NCI-H2227 (cell line): ENCODE data around the gene DTNA.

Experiments used
- DNase-seq: peaks from one replicate; lab custom pipeline; 2025; ENCODE audit not compliant: unreplicated experiment; lab: John Stamatoyannopoulos, UW

Gene DTNA

DNA sequence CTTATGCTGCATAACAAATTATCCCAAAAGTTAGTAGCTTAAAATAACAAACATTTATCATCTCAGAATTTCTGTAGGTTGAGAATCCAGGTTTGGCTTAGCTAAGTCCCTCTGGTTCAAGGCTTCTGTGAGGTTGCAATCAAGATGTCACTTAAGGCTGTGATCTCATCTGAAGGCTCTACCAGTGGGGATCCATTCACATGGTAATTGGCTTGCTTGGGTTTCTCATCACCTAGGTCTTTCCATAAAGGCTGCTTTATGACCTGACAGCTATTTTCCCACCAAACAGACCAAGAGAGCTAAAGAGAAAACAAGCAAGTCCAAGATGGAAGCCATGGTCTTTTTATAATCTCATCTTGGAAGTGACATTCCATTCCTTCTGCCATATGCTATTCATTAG lies 137.3 kb downstream of the DTNA start:
- DNase-seq, result no peak

DNA sequence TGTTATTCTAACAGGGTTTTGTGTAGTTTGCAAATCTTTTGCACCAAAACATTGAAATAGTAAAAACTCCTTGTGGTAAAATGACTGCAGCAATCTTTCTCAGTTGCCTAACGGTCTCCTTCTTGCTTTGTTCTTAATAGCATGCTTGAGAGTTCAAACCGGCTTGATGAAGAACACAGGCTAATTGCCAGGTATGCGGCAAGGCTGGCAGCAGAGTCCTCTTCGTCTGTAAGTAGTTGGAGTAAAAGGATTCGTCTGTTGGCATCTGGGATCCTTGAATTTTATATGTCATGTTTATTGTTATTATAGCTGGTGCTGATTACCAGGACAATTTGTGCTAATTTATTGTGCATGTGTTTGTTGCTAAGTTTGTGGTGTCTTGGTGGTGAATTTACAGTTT lies 138.1 kb downstream of the DTNA start:
- DNase-seq, result no peak

DNA sequence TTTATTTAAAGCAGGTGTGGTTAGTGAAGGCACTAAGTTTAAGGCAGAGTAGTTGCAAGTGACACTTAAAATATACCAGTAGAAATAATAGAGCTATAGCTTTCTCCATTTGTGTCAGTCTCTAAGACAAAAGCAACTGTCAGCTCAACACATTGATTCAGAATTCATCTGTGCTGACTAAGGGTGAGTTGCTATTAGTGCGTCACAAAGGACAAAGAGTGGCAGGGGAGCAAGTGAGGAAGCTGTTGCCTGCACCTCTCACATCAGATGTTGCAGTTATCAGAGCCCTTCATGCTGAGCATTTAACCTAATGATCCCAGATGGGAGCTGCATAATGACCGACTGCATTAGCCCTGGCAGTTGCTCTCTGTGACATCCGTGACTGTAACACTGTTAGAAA lies 138.6 kb downstream of the DTNA start:
- peak; percentile 56 for DNase-seq

DNA sequence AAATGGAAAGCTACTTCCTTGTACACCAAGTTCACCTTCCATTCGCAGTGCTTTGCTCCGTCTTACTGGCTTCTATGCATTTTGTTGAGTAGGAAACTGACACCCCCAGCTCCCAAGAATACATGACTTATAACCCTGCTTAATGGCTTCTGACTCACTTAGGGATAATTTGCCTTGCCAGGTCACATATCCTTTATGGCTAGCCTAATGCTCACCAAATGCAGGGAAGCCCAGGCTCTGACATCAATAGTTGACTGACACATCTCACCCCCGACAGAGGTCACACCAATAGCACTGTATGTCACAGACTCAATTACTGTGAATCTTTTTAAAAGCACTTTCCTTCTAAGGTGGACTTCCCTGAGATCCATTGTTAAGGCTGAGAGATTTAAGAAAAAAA lies 147.2 kb downstream of the DTNA start:
- no peak for DNase-seq

DNA sequence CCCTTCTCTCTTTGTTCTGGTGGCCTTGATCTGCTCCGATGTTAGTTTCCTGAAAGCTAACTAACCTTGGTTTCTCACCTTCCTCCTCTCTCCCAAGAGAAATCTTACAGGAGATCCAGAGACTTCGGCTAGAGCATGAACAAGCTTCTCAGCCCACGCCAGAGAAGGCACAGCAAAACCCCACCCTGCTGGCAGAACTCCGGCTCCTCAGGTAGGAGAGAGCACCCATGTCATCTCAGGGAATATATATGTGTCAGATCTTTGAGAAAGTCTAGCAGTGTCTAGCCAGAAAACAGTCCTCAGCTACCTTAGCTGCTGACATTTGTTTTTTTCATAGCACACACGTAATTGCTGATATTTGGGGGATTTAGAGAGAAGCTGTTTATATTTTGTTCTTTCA lies 148.1 kb downstream of the DTNA start:
- DNase-seq, result no peak

DNA sequence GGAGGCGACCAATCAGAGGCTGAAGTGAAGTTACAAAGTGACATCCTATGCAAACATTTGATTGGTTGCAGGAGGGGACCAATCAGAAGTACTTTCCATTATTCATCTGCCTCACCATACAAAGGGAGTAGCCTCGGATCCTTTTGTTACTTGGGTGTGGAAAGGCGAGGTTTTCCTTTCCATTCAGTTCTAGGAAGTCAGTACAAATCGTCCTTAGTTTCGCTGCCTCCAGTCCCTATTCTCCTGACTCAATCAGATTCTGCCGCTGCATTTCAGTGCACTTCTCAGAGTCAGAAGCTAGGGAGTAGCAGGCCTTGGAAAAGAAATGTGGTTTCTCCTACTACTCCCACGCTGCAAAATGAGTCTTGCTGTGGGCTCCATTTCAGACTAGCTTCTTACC lies 149.4 kb downstream of the DTNA start:
- DNase-seq, result no peak

DNA sequence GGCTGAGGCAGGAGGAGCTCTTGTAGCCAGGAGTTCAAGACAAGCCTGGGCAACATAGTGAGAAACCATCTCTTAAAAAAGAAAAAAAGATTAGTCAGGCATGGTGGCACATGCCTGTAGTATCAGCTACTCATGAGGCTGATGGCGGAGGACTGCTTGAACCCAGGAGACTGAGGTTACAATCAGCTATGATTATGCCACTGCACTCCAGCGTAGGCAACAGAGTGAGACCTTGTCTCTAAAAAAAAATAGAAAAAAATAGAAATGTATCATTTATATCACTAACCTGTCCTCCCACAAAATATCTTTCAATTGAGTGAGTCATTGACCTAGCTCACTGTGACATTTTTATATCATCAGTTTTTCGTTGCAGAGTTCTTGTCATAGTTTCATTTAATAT lies 152.5 kb downstream of the DTNA start:
- no peak for DNase-seq

DNA sequence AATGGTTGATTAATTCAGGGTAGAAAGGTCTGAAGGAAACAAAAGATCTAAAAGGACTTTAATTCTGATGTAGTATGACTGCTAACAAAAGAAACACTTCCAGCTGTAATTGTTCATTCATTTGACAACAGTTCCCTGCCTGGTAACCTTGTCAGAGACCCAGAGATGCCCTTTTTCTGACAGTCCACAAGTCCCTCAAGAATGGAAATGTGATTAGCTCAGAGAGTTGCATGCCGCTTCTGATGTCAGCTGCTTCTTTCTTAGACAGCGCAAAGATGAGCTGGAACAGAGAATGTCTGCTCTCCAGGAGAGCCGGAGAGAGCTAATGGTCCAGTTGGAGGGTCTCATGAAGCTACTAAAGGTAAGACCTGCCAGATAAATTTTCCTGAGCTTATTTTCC lies 153.6 kb downstream of the DTNA start:
- DNase-seq, result no peak

DNA sequence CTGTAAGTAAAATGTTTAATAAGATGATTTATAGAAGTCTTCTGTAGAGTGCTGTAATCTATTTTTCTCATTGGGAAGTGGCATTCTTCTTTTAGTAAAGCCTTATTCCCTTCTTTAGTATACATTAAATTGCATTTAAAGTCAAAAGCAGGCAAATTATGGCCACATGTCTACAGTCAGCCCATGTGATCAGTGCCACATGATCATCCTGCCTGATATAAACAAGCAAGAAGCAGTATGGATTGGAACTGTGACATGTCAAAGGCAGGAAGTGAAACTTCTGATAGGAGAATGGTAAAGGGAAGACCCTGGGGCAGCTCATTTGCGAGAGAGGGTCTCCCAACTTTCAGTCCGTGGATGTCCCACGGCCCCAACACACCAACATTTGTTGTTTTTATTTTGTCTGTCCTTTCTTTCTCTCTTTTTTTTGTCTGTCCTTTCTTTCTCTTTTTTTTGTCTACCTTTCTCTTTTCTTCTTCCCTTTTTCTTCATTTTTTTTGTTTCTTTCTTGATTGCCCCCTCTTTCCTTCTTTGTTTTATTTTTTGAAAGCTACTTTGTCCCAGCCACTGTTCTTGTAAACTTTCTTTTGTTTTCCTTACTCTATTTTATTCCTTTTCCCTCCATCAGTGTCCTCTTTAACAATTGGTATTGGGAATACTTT lies 154.9 kb downstream of the DTNA start:
- DNase-seq, result no peak

DNA sequence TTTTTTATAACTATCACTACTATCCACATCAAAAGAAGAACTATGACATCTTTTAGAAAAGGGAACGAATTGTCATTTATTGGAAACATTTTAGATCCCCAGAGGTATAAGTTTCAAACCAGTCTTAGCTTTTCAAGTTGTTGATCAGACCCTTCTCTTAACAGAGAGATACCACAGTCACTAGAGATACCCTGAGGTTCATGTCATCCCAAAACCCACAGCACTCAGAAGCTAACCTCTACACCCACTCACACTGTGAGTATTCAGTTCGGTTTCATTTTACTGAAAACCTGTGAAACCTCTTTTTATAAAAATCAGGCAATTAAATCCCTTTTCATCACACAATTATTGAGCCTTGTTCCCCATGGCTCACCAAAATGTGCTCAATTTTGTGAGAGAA lies 156.2 kb downstream of the DTNA start:
- DNase-seq, result no peak

DNA sequence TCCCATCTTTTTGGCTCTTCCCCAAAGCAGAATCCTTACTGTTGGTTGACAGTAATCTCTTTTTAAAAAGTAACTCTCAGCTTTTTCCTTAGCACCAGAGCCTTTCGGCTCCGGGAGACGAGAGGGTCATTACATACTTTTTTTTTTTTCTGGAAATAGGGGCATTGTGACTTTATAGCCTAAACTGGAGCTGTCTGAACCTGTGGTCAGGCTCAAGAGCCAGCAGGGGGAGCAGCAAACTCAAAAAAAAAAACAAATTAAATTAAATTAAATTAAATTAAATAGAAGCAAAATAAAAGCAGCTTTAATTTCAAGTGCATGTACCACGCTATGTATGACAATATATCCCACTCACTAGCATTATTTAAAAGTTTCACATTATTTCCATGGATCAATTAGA lies 156.6 kb downstream of the DTNA start:
- DNase-seq, result no peak

DNA sequence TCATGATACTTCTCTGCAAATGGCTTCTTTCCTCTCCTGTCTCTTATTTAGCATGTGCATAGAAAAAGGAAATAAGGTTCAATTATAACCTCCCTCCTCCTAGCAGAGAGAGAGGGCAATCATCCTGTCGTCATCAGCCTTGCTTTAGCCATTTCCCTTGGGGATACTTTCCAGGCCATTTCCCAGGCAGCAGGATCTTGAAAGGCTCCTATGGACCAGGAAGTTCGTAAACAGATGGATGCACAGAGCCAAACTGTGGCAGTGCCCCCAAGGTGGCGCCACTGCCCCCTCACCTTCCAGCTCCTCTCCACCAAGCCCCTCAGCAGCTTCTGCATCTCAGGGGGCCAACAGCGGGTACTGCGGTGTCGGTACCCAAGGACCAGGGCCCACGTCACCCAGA lies 157.4 kb downstream of the DTNA start:
- peak; percentile 22 for DNase-seq

DNA sequence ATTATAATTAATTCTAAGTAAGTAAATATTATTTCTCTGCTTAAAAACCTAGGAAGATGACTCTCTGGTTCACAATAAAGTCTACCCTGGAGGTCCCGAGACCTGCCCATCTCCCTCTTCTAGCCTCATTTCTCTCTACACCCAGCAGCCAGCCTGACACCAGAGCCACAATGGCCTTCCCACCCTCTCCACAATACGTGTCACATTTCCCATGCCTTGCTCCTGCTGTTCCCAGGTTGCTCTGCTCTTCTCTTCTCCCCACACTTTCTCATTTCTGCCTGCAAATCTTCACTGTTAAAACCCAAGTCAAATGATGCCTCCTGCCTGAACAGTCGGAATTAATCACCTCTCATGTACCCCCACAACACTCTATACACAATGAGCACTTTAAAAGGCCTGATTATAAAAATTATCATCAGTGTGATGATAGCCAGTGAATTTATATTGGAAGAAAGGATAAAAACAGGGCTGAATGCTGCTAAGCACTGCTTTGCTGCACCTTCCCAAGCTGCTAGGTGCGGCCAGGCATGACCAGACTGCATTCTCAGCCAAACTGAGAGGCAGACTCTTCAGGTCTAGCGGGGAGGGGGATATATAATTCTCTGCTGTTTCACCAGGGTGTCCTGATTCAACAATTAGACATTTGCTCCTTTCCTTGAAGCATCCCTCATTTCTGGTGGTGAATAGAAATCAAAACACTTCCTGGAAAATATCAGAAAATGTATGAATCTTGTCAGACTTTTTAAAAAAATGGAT lies 160.6 kb downstream of the DTNA start:
- DNase-seq, result peak; percentile 31

DNA sequence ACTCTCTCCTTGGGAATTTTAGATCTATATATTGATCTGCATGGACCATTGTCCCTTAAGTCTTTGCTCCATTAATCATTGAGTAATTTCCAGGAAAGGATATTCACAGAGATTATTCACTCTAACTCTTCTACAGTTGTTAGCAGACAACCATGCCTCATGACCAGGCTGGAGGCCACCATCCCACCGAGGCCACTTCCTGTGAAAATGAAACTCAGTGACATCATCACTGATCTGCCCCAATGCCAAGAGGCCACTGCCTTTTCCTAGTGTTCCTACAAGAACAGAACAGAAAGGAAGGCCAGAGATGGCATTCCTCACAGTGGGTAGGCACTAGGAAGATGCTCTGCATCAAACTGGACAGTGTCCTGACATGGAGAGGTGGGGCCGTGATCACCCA lies 161.3 kb downstream of the DTNA start:
- no peak for DNase-seq

DNA sequence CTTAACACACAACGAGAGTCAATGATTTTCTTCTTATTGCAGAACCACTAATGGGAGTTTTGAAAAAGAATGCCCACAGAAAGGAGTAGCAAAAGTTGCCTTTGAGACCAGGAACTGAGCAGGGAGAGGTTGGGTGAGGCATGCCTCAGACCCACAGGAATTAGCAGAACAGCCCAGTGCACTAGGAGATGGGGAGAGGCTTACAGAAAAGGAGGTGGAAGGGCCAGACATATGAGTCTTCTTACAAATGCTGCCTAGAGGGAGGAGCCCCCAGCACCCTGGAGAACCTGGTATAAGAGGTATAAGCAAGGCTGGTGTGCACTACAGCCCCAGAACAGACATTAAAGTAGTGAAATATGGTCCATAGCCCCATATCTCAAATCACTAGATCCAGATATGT lies 162.0 kb downstream of the DTNA start:
- no peak for DNase-seq

DNA sequence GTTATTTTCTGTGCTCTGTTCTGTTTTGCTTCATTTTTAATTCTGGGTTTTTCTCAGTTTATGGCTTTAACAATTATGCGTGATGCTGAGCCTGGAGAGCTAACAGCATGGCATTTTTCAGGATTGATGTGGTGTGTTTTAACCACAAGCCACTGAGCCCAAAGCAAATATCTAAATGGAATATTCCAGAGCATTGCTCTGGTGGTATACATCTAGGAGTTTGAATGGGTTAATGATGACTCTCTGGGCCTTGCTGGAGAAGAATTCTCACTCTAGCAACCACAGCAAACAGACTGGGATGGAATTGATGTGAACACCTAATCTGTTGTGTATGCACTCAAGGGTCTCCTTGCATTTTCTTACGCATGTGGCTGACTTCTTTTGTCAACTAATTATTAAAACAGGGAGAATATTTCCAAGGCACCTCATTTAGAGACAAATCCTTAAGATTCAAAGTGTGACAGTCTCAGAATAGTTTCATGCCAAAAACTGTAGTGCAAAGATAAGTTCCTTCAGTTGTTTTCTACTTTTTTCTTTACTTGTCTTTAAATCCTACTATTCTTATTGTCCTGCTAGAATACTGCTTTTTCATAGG lies 164.0 kb downstream of the DTNA start:
- no peak for DNase-seq

DNA sequence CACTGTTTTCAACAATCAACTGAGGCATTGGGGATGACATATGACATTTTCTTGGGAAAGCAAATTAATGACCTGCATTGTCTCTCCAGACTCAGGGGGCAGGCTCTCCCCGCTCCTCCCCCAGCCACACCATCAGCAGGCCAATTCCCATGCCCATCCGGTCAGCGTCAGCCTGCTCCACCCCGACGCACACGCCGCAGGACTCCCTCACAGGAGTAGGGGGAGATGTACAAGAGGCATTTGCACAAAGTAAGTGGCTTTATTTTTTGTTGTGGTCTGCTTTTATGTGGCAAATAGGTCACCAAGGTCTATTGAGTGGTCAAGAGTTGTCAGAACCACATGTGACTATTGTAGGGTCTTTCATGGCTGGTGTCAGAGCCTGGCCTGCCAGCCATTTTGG lies 165.1 kb downstream of the DTNA start:
- DNase-seq, result no peak

DNA sequence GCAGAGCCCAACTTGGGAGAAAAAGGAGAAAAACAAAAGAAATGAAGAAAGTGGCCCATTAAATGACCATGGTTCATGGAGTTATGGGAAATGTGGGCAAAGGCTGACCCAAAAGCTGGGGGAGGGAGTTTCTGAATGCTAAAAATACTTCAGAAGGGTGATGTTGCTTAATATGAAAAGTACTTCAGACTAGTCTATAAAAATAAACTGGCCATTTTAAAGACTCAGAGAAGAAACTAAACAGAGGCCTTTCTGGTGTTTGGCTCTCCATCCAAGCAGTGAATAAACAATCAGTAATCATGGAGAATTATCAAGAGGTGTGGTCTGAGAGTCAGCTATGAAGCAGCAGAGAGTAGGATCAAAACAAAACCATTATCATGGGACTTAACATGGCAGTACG lies 170.3 kb downstream of the DTNA start:
- DNase-seq, result no peak

DNA sequence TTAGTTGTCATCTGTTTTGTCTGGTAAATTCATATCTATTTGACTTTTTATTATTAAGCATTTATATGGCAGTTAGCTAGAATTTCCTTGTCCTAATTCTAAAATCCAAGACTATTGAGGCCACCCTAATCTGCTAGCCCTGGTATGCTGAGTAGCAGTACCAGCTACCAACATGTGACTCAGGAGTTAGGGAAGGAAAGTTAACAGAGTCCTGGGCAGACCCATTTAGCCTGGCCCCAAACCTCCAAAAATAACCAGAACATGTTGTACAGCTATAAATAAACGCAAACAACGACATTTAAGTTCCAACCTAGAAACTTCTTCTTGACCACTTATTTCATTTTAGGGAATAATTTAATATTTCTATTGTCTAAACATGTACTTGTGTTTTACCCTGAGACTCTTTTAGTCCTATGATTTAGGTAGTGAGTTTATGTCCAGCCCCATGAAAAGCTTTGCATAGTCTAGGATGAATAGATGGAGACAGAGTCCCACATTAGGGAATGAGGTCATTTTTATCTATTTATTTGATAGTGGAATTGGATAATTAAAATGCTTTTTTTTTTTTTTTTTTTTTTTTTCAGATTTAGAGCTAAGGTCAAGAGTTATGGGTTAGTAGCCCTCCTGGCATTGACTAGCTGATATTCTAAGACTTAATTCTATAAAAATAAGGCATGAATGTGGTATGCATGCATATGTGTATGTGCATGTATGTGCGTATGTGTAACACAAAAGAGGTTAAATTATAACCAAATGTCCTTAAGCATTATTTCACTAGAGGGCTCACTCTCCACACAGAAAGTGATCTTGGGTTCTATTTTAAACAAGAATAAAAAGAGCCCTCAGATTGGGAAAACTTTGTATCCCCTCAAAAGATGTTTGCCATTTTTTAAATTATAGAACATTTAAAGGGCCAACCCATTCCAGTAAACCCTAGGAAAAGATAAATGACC lies 171.1 kb downstream of the DTNA start:
- peak; percentile 4 for DNase-seq

DNA sequence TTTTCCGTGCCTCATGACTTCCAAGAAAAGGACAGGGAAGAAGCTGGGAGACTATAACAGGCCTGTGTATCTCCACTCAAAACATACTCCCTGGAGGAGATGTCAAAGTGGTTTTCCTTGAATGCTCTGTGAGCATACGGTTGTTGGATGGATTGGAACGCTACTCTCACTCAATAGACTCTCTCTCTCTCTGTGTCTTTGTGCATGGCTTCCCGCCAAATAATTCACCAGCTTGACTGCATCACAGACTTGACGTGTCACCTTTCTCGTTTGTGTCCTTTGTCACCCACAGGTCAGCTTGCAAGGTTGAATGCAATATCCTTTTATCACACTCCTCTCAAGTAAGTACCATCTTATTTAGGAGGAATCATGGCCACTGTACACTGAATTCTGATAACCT lies 174.3 kb downstream of the DTNA start:
- DNase-seq, result no peak

DNA sequence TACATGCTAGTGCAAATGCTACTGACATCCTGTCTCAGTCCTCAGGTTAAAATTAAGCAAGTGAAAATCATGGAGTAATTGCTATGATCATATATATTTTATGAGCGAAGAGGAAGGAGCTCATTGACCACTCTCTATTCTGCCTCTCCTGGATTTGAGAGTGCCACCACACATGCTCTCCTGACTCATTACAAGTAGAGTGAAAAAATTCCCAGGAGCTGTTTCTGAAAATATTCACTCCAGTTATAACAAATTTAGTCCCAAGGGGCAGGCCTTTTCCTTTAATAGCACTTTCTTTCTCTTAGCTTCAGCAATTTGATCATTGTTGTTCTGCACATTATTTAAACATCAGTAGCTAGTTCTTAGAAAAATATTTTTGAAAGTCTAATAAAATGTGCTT lies 176.1 kb downstream of the DTNA start:
- DNase-seq, result no peak
